Spleen (tissue), 11 donors: ENCODE data around the gene SERINC5. TPM values are rescaled to one million over a fixed set of nuclear protein-coding genes. Genes with fewer than 3 reads are reported as not detected.

Experiments
- DNase-seq: peaks from one replicate; pipeline ENCODE4 v3.0.0-alpha.2; 2020
- H3K27ac ChIP-seq, 8 donors: fragments of 200-600 bp; sonication (generic) in 7 of 8; 1 replicate in 4 of 8; 2 replicates in 4 of 8; pipeline versions ENCODE4 v1.5.0 to v1.8.0; 2016 to 2021; ENCODE audit warnings: inconsistent platforms in 4 of 8, mild to moderate bottlenecking in 4 of 8, moderate library complexity in 1 of 8
- H3K27me3 ChIP-seq, 7 donors: fragments of 200-600 bp; sonication (generic) in 6 of 7; replicated peaks in 1 of 7; 1 replicate in 4 of 7; 2 replicates in 3 of 7; pipeline versions ENCODE4 v1.5.0 to v1.8.0; 2016 to 2021; ENCODE audit warnings: inconsistent platforms in 3 of 7, mild to moderate bottlenecking in 1 of 7
- H3K36me3 ChIP-seq, 6 donors: fragments of 200-600 bp; sonication (generic) in 5 of 6; 1 replicate in 4 of 6; 2 replicates in 2 of 6; pipeline versions ENCODE4 v1.5.0 to v1.8.0; 2016 to 2021; ENCODE audit warnings: inconsistent platforms in 2 of 6
- H3K4me1 ChIP-seq, 6 donors: fragments of 200-600 bp; sonication (generic) in 5 of 6; 1 replicate in 3 of 6; 2 replicates in 3 of 6; pipeline versions ENCODE4 v1.5.0 to v1.8.0; 2016 to 2021; ENCODE audit warnings: inconsistent platforms in 3 of 6
- H3K4me3 ChIP-seq, 8 donors: fragments of 200-600 bp; sonication (generic) in 7 of 8; 1 replicate in 4 of 8; 2 replicates in 4 of 8; pipeline versions ENCODE4 v1.5.0 to v1.8.0; 2016 to 2021; ENCODE audit warnings: inconsistent platforms in 4 of 8, mild to moderate bottlenecking in 4 of 8, moderate library complexity in 2 of 8
- H3K9me3 ChIP-seq, 8 donors: fragments of 200-600 bp; sonication (generic) in 7 of 8; 1 replicate in 4 of 8; 2 replicates in 4 of 8; pipeline versions ENCODE4 v1.5.0 to v1.8.0; 2016 to 2021; ENCODE audit warnings: inconsistent platforms in 4 of 8
- POLR2A ChIP-seq, 3 donors: fragments of 450-650 bp; IDR thresholded peaks; one replicate each; pipeline ENCODE4 v1.5.1; 2017; ENCODE audit warnings: antibody characterized with exemption in 3 of 3, mild to moderate bottlenecking in 1 of 3
- POLR2AphosphoS5 ChIP-seq, 3 donors: sonication (generic); formaldehyde crosslinking; IDR thresholded peaks; one replicate each; pipeline ENCODE4 v1.5.1; 2017; ENCODE audit warnings: antibody characterized with exemption in 3 of 3
- WGBS, 5 donors: extraction: QIAGEN DNeasy Blood & Tissue Kit in 3 of 5; methylation state at CpG; one replicate each; pipeline versions ENCODE4 v1.1.5 to v1.1.7; 2013 to 2018; 5-methylcytosine and 5-hydroxymethylcytosine counted together
- intact Hi-C: fragments of 100-400 bp; cut with DNase I; formaldehyde crosslinking; loops from one replicate; pipeline ENCODE4 v1.15.0; 2023; ENCODE audit warnings: low total_unique reads
- polyA plus RNA-seq, 3 donors: library from polyadenylated mRNA; stranded (reverse); fragments of 200-250 nt; gene quantifications; one replicate each; pipeline ENCODE4 v1.2.1, GENCODE V29; 2013
- total RNA-seq, 7 donors: library from RNA; depleted of rRNA in 3 of 7; stranded (reverse); fragments of >200 nt in 3 of 7; fragmentation: NEBNext Ultra II Directional in 4 of 7; extraction: Animal tissue kit (Norgen Biotek cat#: 25700) in 4 of 7; gene quantifications; one replicate each; pipeline versions ENCODE4 v1.1.0 to v1.2.1, GENCODE V29; 2016 to 2021
- TF ChIP-seq, protein P1 (sequence below), 11 experiments: fragments of 200-600 bp in 7 of 11; fragments of 450-650 bp in 4 of 11; sonication (generic) in 4 of 11; IDR thresholded peaks in 8 of 11; conservative IDR thresholded peaks in 3 of 11; 1 replicate in 7 of 11; 2 replicates in 4 of 11; pipeline versions ENCODE4 v1.4.0 to v1.8.0; 2016 to 2021; ENCODE audit warnings: antibody characterized with exemption in 11 of 11, inconsistent platforms in 4 of 11, mild to moderate bottlenecking in 1 of 11
- donor health status: healthy with polysubstance abuse.
- donor health status: DM: no; HTN: no; CAD: no; lungs with moderate emphysema.
- donor health status: DM: no; HTN: no; CAD: no.
- donor health status: Bipolar disorder and iron deficiency.
- donor health status: healthy.
- donor health status: DM: no; HTN: no; CAD: no.
- donor health status: DM: yes; HTN: yes; CAD: no.

Gene SERINC5
- total and polyA plus RNA-seq, 10 donors, result 1.5 to 29.8 (median 21.2) TPM

DNA sequence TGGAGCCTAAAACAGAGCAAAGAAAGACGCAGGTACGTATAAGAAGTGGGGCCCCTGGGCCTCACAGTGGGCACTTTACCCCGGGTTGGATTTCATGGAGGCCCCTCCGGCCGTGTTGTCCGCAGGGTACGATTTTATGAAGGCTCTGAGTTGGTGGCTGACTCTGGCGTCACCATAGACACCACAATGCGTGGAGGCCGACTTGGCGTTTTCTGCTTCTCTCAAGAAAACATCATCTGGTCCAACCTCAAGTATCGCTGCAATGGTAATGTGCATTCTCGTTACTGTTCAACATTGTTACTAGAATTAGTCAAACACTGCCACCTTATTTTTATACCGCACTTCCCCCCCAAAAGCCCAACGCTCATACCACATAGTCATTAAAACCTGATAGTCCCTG lies 173.6 kb downstream of the SERINC5 start:
- H3K4me3 ChIP-seq, result no peak overlapping the region
- intact Hi-C loops, result loop anchor here (5.0 to 10.0 kb wide), 3 partner anchors 157 to 520 kb away; no protein-coding TSS in a partner anchor
- no peak for DNase-seq

DNA sequence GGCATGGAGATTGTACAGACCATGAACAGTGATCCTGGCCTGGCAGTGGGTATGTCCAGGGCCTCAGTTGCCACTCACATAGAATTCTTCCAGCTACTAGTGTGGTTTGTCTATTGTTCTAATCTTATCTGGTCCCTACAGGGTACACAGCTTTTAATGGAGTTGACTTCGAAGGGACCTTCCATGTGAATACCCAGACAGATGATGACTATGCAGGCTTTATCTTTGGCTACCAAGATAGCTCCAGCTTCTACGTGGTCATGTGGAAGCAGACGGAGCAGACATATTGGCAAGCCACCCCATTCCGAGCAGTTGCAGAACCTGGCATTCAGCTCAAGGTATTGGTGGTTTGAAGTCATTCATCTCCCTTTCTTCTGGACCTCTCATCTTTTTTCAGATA lies 176.9 kb downstream of the SERINC5 start:
- TF ChIP-seq POLR2A (IDR thresholded peaks at IDR 0.05), result no peak
- DNase-seq, result no peak
- Histone ChIP-seq H3K4me1 (peaks cover 4 to 13% (median 12%) of the 10 kb centered on the region in 6 donors), H3K9me3 (no peaks in the 10 kb centered on the region), H3K27me3 (no peaks in the 10 kb centered on the region), H3K4me3 (no peak overlapping the region), H3K27ac (no peak overlapping the region), H3K36me3 (peaks cover 0 to 6% (median 0%) of the 10 kb centered on the region in 6 donors)
- WGBS, 5 donors, result 87 to 95% (median 92%) methylated on average over 4 of the region's 4 CpGs
- intact Hi-C loops, result no loop called here

More for the DNA sequence above, 173.6 kb downstream of the SERINC5 start:
- H3K4me1 ChIP-seq, result peaks cover 4 to 13% (median 12%) of the 10 kb centered on the region in 6 donors
- H3K36me3 ChIP-seq, result peaks cover 0 to 6% (median 0%) of the 10 kb centered on the region in 6 donors
- no peaks in the 10 kb centered on the region for H3K27me3 ChIP-seq
- 94 to 97% (median 95%) methylated on average over 15 of the region's 15 CpGs for WGBS, 5 donors
- H3K27ac ChIP-seq, result peak overlapping the region in 1 of 8 donors; percentile 39
- H3K9me3 ChIP-seq, result no peaks in the 10 kb centered on the region
- TF ChIP-seq, protein P1, sequence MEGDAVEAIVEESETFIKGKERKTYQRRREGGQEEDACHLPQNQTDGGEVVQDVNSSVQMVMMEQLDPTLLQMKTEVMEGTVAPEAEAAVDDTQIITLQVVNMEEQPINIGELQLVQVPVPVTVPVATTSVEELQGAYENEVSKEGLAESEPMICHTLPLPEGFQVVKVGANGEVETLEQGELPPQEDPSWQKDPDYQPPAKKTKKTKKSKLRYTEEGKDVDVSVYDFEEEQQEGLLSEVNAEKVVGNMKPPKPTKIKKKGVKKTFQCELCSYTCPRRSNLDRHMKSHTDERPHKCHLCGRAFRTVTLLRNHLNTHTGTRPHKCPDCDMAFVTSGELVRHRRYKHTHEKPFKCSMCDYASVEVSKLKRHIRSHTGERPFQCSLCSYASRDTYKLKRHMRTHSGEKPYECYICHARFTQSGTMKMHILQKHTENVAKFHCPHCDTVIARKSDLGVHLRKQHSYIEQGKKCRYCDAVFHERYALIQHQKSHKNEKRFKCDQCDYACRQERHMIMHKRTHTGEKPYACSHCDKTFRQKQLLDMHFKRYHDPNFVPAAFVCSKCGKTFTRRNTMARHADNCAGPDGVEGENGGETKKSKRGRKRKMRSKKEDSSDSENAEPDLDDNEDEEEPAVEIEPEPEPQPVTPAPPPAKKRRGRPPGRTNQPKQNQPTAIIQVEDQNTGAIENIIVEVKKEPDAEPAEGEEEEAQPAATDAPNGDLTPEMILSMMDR (IDR thresholded peaks at IDR 0.05 in 8 of 11, conservative IDR thresholded peaks at IDR 0.05 in 3 of 11), result no peak
- TF ChIP-seq POLR2A (IDR thresholded peaks at IDR 0.05), result no peak
- TF ChIP-seq POLR2AphosphoS5 (IDR thresholded peaks at IDR 0.05), result no peak

DNA sequence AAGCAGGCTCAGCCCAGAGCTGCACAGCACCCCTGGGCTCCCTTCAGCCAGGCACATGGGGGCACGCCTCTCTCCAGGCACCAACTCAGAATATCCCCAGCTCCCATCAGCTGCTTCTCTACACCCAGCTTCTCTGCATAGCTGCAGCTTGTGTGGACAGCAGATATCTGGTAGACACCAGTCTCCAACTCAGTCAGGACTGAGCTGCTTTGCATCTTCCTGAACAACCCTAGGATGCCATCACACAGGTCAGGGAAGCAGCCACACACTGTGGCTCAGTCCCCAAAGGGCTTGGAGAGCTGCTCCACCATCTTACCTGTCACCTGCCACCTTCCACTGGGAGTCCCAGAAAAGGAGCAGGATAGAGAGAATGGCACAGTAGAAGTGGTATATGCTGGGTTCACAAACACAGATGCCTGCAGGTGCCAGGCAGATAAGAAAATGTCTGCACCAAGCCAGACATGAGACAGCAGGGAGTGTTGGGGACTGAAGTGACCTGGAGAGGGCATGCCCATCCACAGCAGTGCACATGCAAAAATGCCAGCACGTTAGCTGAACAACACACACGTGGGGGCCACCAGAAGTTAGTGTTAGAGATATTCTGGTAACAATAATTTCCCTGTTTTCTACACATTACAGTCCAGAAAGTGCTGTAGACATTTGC lies 178.7 kb downstream of the SERINC5 start:
- TF ChIP-seq POLR2AphosphoS5 (IDR thresholded peaks at IDR 0.05) (no peak), POLR2A (IDR thresholded peaks at IDR 0.05) (no peak)
- TF ChIP-seq, protein P1 (IDR thresholded peaks at IDR 0.05 in 8 of 11, conservative IDR thresholded peaks at IDR 0.05 in 3 of 11), result no peak
- Histone ChIP-seq H3K4me3 (no peak overlapping the region), H3K27ac (no peak overlapping the region), H3K36me3 (peaks cover 0 to 6% (median 0%) of the 10 kb centered on the region in 6 donors), H3K9me3 (no peaks in the 10 kb centered on the region), H3K27me3 (no peaks in the 10 kb centered on the region), H3K4me1 (no peaks in the 10 kb centered on the region)
- WGBS, 5 donors, result 65 to 82% (median 79%) methylated on average over 3 of the region's 3 CpGs
- no peak for DNase-seq
- intact Hi-C loops, result no loop called here

DNA sequence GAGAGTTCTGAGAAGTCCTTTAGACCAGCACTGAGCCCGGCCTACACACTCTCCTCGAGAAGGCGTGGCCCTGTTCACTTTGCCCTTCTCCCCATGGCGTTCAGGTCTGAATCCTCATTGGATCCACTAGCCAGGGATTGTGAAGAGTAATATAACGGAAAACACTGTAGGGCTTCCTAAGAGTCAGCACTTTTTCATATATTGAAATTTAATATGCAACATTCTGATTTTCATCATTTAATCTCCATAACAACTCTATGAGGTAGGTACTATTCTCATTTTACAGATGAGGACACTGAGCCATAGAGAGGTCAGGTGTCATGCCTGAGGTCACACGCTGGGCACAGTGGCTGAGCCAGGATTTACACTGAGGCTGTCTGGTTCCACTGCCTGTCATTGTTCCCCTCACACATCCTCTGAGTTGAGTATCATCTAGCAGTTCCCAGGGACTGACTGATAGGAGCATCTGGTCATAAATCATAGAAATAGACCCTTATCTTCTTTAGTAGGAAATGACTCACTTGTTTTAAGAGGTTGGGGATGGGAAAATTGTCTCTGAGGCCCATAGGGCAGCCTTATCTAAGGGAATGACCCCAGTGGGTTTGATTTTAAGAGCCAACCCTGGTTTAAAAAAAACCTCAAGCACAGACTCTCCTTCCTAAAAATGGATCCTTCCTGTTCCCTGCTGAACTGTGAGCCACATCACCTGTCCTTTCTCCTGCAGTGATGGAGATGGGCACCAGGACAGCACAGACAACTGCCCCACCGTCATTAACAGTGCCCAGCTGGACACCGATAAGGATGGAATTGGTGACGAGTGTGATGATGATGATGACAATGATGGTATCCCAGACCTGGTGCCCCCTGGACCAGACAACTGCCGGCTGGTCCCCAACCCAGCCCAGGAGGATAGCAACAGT lies 179.5 kb downstream of the SERINC5 start:
- WGBS, 5 donors, result 91 to 94% (median 92%) methylated on average over 9 to 10 of the region's 10 CpGs
- Histone ChIP-seq H3K27me3 (no peaks in the 10 kb centered on the region), H3K4me3 (no peak overlapping the region), H3K36me3 (peaks cover 0 to 6% (median 0%) of the 10 kb centered on the region in 6 donors), H3K4me1 (no peaks in the 10 kb centered on the region), H3K9me3 (no peaks in the 10 kb centered on the region), H3K27ac (no peak overlapping the region)
- no peak for DNase-seq
- TF ChIP-seq POLR2AphosphoS5 (IDR thresholded peaks at IDR 0.05) (no peak), POLR2A (IDR thresholded peaks at IDR 0.05) (no peak)
- TF ChIP-seq, protein P1 (IDR thresholded peaks at IDR 0.05 in 8 of 11, conservative IDR thresholded peaks at IDR 0.05 in 3 of 11), result no peak
- intact Hi-C loops, result no loop called here
